Stimulated activated CD8-positive, alpha-beta memory T cell treated with anti-CD3 and anti-CD28 coated beads, Interleukin-7, amount 100 ng/mL, for 48 hours (primary cell): ENCODE measurements around the gene CASKIN1.

Experiments used
- DNase-seq, 2 donors: peaks; one replicate each; pipeline ENCODE4 v3.0.0-alpha.2; 2020; ENCODE audit warnings: low read depth in 1 of 2; ENCODE audit errors: extremely low read depth in 1 of 2

CASKIN1 gene

DNA sequence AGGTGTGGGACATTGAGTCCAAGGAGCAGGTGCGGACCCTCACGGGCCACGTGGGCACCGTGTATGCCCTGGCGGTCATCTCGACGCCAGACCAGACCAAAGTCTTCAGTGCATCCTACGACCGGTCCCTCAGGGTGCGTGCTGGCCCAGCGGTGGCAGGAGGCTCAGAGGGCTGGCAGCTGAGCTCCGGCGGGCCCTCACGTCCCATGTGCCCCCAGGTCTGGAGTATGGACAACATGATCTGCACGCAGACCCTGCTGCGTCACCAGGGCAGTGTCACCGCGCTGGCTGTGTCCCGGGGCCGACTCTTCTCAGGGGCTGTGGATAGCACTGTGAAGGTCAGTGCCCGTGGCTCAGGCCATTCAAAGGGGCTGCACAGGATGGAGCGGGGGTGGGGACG lies 20.4 kb downstream of the CASKIN1 start:
- DNase-seq: no peak

- no peak for DNase-seq
These were observed 21.0 kb downstream of the CASKIN1 start for GRCh38 chr16:2175454-2175853.

DNA sequence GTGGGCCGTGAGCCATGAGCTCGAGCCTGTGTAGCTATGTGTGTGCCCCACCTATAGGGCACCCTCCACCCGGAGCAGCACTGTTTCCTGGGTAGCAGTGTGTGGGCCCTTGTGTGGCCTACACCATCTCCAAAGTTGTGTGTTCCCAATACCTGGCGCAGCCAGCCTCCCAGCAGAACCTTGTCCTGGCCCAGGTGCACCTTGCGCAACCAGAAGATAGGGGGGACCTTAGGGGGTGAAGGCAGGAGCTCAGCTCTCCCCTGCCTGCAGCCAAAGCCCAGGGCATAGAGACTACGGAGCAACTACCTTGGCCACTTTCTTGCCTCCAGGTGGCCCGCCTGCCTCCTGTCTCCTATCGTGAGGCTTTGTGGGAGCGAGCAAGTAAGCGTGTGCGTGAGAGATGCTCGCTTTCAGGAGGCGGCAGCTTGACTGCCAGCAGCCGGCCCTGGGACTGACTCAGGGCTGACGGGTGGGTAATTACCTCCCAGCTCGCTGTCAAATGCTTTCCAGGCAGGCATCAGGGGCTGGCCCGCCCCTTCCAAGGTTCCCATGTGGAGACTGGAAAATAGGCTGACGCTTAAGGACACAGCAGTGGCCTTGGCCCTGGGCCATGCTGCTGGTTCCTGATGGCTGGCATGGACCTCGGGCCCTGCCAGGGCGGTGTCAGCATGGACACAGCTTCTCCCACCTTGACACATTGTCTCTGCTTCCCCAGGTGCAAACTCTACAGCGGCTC lies 21.8 kb downstream of the CASKIN1 start:
- no peak for DNase-seq

DNA sequence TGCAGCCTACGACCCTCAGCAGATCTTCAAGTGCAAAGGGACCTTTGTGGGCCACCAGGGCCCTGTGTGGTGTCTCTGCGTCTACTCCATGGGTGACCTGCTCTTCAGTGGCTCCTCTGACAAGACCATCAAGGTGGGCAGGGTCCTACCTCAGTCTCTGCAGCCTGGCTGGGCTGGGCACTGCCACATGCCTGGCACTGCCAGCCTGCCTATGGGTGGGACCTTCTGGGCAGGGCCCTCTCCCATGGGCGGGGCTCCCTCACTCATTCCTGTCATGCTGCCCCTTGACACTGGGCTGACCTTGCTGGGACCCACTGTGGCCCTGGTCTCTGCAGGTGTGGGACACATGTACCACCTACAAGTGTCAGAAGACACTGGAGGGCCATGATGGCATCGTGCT lies 22.5 kb downstream of the CASKIN1 start:
- DNase-seq: no peak

DNA sequence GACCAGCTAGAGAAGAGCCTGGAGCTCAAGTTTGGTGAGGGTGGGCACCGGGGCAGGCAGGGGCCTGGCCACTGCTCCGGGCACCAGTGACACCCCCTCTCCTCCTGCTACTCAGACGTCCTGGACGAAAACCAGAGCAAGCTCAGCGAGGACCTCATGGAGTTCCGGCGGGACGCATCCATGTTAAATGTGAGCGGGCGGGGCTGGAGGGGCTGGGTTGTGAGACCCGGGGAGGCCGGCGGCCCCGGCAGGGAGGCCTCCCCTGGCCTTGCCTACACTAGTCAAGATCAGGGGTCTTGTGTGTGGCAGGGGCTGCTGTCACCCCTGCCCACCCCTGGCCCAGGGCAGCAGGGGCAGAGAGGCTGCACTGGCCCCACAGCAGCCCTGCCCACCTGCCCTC lies 23.0 kb downstream of the CASKIN1 start:
- DNase-seq: no peak

DNA sequence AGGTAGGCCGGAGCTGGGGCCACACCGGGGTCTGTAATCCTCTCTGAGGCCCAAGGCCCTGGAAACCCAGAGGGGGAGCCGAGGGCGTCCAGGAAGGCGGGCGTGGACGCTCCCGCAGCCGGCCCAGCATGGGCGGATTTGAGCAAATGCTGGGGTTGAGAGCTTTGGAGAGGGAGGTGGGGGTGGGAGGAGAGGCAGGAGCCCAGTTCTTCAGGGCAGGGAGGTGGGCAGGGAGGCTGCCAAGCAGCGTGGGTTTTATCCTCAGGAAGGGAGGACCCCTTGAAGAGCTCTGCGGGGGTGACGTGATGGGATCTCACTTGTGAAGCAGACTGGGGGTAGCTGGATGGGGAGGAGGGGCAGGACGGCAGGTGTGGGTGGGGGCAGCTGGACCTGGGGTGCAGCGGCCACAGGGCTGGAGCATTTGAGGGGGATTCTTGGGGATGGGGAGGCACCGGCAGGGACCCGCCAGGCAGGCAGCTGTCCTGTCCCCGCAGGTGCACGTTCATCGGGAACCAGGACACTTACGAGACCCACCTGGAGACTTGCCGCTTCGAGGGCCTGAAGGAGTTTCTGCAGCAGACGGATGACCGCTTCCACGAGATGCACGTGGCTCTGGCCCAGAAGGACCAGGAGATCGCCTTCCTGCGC lies 23.6 kb downstream of the CASKIN1 start:
- no peak for DNase-seq

DNA sequence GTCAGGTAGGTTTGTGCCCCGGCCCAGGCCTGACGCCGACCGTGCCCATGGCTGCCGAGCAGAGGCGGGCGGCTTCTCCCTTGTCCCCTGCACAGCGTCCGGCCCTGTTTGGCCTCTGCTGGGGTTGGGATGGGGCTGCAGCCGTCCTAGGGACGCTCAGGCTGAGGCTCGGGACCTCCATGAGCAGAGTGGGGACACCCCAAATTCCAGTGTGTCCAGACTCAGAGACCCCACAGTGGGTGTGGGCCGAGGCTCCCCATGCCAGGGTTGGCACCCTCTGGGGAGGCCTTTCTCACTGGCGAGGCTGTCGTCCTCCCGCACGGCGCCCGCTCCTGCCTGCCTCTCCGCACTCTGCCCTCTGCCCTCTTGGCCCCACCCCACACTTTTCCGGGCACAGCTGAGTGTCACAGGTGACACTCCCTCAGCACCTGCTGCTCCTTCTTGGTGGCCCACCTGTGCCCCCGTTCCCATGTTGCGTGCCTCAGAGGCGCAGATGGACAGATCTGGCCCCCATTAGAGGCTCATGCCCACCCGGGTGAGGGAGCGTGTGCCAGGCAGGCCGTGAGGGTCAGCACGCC lies 24.7 kb downstream of the CASKIN1 start:
- no peak for DNase-seq

- DNase-seq: no peak
These were observed 25.6 kb downstream of the CASKIN1 start for GRCh38 chr16:2170587-2171435.

DNA sequence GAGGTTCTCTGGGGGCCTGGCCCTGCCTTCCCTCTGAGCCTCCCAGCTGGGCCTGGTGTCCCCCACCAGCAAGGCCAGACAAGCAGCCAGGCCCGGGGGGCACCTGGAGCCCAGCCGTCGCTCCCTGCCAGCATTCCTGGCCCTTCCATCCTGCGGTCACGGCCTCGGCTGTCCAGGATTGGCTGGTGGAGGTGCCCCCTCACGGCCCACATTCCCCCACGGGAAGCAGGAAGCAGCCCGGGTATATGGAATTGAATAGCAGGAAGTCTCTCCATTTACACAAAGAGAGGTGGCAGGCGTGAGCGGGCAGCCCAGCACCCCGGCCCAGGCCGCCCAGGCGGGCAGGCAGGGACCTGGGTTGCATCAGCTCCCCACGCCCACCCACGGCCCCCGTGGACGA lies 26.3 kb downstream of the CASKIN1 start:
- no peak for DNase-seq

DNA sequence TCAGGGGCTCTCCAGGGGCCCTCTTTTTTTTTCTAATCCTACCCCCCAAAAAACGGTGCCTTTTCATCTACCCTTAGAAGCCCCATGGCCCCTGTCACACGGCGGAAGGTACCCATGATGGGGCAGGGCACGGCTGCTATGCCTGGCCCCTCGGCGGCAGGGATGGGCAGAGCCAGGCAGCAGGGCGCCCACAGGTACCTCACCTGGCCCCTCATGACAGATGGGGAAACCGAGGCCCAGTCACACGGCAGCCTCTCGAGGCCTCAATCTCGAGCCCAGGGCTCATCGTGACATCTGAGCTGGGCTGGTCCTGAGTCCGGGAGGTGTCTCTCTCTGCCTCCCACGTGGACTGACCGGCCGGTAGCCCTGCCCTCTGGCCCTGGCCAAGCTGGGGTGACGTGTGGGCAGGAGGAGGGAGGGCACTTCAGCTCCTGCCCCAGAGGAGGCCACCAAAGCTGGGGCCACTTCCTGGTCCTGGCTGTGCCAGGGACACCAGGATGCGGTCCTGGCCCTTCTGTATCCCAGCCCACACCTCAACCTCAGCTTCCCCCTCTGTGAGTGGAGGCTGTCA lies 29.3 kb downstream of the CASKIN1 start:
- DNase-seq: no peak

- DNase-seq: no peak
These were observed 29.9 kb downstream of the CASKIN1 start for GRCh38 chr16:2166263-2167067.

- DNase-seq: no peak
These were observed 30.5 kb downstream of the CASKIN1 start for GRCh38 chr16:2165861-2166260.

DNA sequence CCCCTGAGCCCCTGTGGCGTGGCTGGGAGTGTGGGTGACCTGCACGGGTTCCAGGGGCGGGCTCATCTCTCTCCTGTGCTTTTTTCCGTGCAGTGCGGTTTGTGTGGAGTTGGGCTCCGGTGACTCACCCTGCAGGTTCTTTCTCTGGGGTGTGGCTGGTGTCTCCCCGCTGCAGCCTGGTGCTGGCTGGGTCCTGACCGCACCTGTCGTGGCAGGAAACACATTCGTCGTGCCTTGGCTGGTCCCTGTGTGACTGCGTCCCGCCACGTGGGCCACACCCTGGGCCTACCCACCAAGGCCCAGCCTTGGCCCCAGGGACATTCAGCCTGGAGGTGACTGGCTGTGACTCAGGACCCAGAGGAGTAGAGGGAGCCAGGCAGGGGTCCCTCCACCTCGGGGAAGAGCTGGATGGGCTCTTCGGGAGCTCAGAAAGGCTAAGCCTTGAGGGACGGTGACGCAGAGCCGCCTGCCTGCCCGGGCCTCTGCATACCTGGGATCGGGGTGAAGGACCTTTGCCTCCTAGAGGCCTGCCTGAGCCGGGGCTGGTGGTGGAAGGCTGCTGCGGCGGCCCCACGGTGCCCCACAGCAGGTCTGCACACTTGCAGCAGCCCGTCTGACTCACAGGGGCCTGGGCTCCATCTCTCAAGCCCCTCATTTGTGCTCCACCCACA lies 33.1 kb downstream of the CASKIN1 start:
- DNase-seq: no peak

GRCh38 chr16:2162676-2163118 lies 33.7 kb downstream of the CASKIN1 start:
- DNase-seq: no peak

- no peak for DNase-seq
These were observed 34.5 kb downstream of the CASKIN1 start for GRCh38 chr16:2161911-2162310.

DNA sequence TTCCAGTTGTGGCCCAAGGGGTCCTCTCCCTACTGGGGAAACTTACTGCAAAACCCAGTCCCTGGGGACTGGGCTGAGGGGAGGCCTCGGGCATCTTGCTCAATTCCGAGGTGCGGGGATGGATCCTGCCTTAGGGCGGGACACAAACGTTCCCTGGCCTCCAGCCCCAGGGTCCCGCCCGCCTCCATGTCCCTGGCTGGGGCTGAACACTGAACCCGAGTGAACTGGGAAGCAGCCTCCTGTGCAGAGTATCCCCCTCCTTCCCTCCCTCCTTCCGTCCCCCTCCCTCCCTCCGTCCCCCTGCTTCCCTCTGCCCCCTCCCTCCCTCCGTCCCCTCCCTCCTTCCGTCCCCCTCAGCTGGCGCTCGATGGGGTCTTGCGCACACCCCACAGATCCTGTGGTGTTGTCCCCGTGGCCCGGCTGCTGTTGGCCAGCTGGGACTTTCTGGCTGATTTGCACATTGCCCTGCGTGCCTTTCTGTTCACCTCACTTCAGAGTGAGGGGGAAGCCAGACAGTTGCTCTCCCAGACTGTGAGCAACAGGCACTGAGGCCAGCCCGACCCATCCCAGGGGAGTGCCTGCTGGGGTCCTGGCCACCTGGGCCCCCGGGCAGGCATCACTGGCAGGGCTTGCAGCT lies 35.4 kb downstream of the CASKIN1 start:
- no peak for DNase-seq

GRCh38 chr16:2159175-2159838 lies 37.1 kb downstream of the CASKIN1 start:
- DNase-seq: no peak

DNA sequence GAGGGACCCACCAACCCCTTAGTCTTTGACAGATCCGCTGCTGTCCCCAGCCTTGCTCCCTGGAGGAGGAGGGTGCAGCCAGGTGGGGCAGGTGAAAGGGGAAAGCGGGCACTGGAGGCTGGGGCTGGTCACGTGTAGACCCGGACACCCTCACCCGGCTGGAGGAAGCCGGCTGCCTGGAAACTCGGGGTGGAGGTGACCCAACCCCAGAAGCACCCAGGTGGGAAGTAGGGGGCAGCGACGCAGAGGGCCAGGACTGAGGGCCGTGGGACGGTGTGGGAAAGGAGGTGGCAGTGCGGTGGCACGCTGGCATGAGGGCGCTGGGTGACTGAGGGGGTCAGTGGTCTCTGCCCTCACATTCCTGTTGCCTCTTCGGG lies 38.2 kb downstream of the CASKIN1 start:
- DNase-seq: no peak
